Measurements from ENCODE around the gene LIX1.

LIX1 gene

DNA sequence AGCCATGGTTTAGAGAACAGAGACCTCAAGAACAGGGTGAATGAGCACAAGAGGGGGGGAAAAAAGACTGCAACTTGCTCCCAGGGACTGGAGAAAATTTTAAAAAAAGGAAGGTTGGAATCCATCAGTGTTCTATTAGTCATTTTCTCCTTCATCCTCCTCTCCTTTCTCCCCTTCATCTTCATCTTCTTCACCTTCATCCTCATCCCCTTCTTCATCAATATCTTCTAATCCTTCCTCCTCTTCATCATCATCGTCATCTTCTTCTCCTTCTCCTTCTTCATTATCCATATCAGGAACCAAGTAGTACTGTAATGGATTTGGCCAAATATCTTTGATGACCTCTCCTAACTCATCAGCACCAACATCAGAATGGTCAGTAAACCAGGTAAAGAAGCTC, 86.1 kb downstream of the LIX1 start:
- H3K27ac ChIP-seq, result no peak overlapping the region
- ChIA-PET CTCF (no interaction called here), POLR2A (ENCODE audit: low non-redundant PET) (no interaction called here)
- TF ChIP-seq, protein P1, sequence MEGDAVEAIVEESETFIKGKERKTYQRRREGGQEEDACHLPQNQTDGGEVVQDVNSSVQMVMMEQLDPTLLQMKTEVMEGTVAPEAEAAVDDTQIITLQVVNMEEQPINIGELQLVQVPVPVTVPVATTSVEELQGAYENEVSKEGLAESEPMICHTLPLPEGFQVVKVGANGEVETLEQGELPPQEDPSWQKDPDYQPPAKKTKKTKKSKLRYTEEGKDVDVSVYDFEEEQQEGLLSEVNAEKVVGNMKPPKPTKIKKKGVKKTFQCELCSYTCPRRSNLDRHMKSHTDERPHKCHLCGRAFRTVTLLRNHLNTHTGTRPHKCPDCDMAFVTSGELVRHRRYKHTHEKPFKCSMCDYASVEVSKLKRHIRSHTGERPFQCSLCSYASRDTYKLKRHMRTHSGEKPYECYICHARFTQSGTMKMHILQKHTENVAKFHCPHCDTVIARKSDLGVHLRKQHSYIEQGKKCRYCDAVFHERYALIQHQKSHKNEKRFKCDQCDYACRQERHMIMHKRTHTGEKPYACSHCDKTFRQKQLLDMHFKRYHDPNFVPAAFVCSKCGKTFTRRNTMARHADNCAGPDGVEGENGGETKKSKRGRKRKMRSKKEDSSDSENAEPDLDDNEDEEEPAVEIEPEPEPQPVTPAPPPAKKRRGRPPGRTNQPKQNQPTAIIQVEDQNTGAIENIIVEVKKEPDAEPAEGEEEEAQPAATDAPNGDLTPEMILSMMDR (conservative IDR thresholded peaks at IDR 0.05; ENCODE audit: low read depth), result no peak
- DNase-seq (ENCODE audit: low spot score), result no peak

DNA sequence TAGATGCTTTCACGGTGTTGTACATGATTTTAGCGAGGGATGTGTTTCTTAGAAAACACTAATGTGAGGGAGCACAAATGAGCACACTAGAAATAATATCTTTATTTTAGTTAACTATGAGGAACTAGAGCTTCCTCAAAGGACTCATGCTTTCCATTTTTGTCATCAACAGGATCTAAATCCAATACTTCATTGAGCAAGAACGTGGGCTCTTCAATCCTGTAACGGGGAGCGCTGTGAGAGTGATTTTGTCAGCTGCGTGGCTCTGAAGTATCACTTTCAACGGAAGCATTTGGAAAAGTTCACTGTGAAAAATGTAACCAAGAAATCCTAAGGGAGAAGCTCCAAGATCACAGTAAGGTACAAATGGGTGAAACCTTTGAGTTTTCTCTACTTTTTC, 93.2 kb downstream of the LIX1 start:
- TF ChIP-seq, protein P1 (conservative IDR thresholded peaks at IDR 0.05; ENCODE audit: low read depth), result no peak
- no peak overlapping the region for H3K27ac ChIP-seq
- no peak for DNase-seq (ENCODE audit: low spot score)
- CTCF ChIA-PET, result interaction anchor here (1.6 kb wide), 1 partner anchor 12 kb away, joined by 4 read pairs; no protein-coding TSS in a partner anchor
- POLR2A ChIA-PET (ENCODE audit: low non-redundant PET), result no interaction called here

DNA sequence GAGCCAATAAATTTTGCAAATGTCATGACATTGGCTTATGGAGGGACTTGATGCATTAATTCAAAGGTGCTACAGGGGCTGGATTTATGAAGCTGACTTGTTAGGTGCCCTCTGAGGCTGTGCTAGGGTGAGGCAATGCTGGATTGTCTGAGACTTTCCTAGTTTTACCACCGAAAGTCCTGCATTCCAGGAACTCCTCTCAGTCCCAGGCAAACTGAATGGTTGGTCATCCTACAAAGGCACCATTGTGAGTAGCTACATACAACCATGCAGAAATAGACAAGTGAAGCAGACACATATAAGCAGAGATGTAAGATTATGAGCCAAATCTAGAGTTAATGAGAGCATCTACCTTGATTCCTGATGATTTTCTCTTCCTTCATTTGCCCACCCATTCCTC, 95.3 kb downstream of the LIX1 start:
- CTCF ChIA-PET, result interaction anchor here (0.6 kb wide), 1 partner anchor 106 kb away, joined by 5 read pairs; no protein-coding TSS in a partner anchor
- TF ChIP-seq, protein P1 (conservative IDR thresholded peaks at IDR 0.05; ENCODE audit: low read depth), result no peak
- DNase-seq (ENCODE audit: low spot score), result no peak
- H3K27ac ChIP-seq, result no peak overlapping the region
- POLR2A ChIA-PET (ENCODE audit: low non-redundant PET), result no interaction called here

DNA sequence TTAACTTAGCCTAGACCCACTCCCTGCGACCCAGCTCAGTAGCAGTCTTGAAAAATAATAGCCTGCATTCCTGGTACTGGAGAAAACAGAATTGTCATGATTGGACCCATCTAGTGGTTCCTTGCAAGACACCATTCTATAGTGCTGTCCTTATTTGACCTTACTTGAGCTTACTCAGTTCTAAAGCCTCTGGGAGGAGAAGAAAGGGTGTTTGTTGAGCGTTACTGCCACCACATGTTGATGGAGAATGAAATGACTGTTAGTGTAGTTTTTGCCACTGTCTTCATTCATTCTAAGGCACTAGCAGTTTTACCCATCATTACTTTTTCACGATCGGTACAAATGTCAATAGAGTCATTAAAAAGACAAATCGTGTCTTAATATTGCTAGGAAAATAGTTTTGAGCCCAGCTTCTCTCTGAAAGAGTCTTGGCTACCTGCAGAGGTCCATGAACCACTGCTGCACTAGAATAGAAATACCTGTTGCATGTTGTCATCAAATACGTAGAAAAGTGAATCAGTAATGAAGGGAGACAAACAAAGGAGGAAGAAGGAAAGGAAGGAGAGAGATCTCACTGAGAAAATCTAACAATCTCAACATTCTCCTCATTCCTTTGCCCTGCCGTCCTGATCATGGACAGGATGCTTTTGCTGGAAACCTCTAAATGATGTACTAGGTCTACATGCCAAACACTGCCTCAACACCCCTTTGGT, 96.0 kb downstream of the LIX1 start:
- ChIA-PET CTCF (no interaction called here), POLR2A (ENCODE audit: low non-redundant PET) (no interaction called here)

DNA sequence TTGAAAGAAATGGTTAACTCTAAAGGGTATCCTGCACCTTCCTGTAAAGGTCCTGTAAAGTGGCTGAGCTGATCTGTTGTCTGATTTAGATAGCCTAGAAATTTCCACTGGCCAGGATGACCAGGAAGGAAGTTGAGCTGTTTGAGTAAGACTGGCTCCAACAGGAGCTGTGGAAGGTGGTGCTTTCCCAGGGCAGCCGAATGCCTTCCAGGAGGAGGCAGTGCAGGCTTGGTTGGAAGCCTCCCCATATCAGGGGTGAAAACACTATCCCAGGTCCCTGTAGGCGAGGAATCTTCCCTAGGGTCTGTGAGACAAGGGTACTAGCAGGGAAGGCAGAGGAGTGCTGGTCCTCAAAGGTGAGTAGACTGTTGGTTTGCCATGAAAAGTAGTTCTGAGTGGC, 98.4 kb downstream of the LIX1 start:
- TF ChIP-seq, protein P1 (conservative IDR thresholded peaks at IDR 0.05; ENCODE audit: low read depth), result no peak
- ChIA-PET POLR2A (ENCODE audit: low non-redundant PET) (no interaction called here), CTCF (interaction anchor here (0.7 to 1.2 kb wide), 2 partner anchors 47 to 336 kb away, joined by 3 to 4 read pairs; no protein-coding TSS in a partner anchor)
- DNase-seq (ENCODE audit: low spot score), result no peak
- no peak overlapping the region for H3K27ac ChIP-seq

More for the DNA sequence above, 96.0 kb downstream of the LIX1 start:
- DNase-seq (ENCODE audit: low spot score), result no peak
- no peak overlapping the region for H3K27ac ChIP-seq
- TF ChIP-seq, protein P1 (conservative IDR thresholded peaks at IDR 0.05; ENCODE audit: low read depth), result no peak

DNA sequence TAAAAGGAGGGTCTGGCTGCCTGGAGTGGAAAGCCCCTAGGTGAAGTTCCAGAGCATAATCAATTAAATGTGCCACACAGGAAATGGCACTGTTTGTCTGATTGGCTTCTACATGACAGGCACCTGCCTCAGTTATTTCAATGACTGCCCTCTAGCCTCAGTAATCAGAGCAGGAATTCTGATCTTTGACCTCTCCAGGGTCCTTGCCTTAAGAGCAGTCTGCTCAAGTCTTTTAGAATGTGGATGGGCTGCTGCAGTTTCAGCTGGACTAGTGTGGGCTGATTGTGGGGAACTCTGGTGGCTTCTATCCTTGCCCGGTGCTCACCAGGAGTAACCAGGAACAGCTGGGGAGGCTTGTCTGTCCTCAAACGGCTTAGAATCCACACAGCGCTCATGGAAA, 98.9 kb downstream of the LIX1 start:
- POLR2A ChIA-PET (ENCODE audit: low non-redundant PET), result no interaction called here
- H3K27ac ChIP-seq, result no peak overlapping the region
- CTCF ChIA-PET, result interaction anchor here (0.7 to 1.2 kb wide), 2 partner anchors 46 to 336 kb away, joined by 3 to 4 read pairs; no protein-coding TSS in a partner anchor
- TF ChIP-seq, protein P1 (conservative IDR thresholded peaks at IDR 0.05; ENCODE audit: low read depth), result no peak
- DNase-seq (ENCODE audit: low spot score), result no peak
